ENCODE results near the gene TP63.
"Not testable (repeated sequence)": the region's sequence is repeated elsewhere in the genome, so short reads cannot be mapped to it uniquely, and the experiment has no call there.

Gene TP63

GRCh38 chr3:189631373-189631408, at the start of gene TP63:
TP63 (plus strand) TSS chr3:189631389; CDS start chr3:189631516, 127 bp downstream.
- no peak for DNase-seq (ENCODE audit: low read depth)

GRCh38 chr3:189582179-189582578, 49.0 kb upstream of the TP63 start:
- DNase-seq (ENCODE audit: low read depth) = no peak

GRCh38 chr3:189584645-189585044, 46.5 kb upstream of the TP63 start:
- no peak for DNase-seq (ENCODE audit: low read depth)

- no peak for DNase-seq (ENCODE audit: low read depth)
These were observed 44.1 kb upstream of the TP63 start for GRCh38 chr3:189586941-189587663.

- DNase-seq (ENCODE audit: low read depth) = no peak
These were observed 43.5 kb upstream of the TP63 start for GRCh38 chr3:189587664-189588040.

- DNase-seq (ENCODE audit: low read depth) = no peak
These were observed 43.1 kb upstream of the TP63 start for GRCh38 chr3:189588070-189588469.

- DNase-seq (ENCODE audit: low read depth) = no peak
These were observed 42.6 kb upstream of the TP63 start for GRCh38 chr3:189588475-189589178.

- no peak for DNase-seq (ENCODE audit: low read depth)
These were observed 42.0 kb upstream of the TP63 start for GRCh38 chr3:189589179-189589569.

- DNase-seq (ENCODE audit: low read depth) = no peak
These were observed 41.0 kb upstream of the TP63 start for GRCh38 chr3:189590223-189590622.

GRCh38 chr3:189593581-189593980, 37.6 kb upstream of the TP63 start:
- no peak for DNase-seq (ENCODE audit: low read depth)

GRCh38 chr3:189596078-189596979, 34.9 kb upstream of the TP63 start:
- DNase-seq (ENCODE audit: low read depth) = not testable (repeated sequence)

- no peak for DNase-seq (ENCODE audit: low read depth)
These were observed 33.3 kb upstream of the TP63 start for GRCh38 chr3:189597918-189598317.

- no peak for DNase-seq (ENCODE audit: low read depth)
These were observed 32.5 kb upstream of the TP63 start for GRCh38 chr3:189598530-189599225.

- no peak for DNase-seq (ENCODE audit: low read depth)
These were observed 28.7 kb upstream of the TP63 start for GRCh38 chr3:189602471-189602870.

GRCh38 chr3:189605717-189606116, 25.5 kb upstream of the TP63 start:
- DNase-seq (ENCODE audit: low read depth) = no peak

GRCh38 chr3:189606774-189607173, 24.4 kb upstream of the TP63 start:
- DNase-seq (ENCODE audit: low read depth) = no peak

- not testable (repeated sequence) for DNase-seq (ENCODE audit: low read depth)
These were observed 18.5 kb upstream of the TP63 start for GRCh38 chr3:189612641-189613040.

- DNase-seq (ENCODE audit: low read depth) = no peak
These were observed 18.1 kb upstream of the TP63 start for GRCh38 chr3:189613122-189613521.

GRCh38 chr3:189621948-189622603, 9.1 kb upstream of the TP63 start:
- DNase-seq (ENCODE audit: low read depth) = no peak

GRCh38 chr3:189622629-189623028, 8.6 kb upstream of the TP63 start:
- DNase-seq (ENCODE audit: low read depth) = no peak

- DNase-seq (ENCODE audit: low read depth) = no peak
These were observed 7.1 kb upstream of the TP63 start for GRCh38 chr3:189624130-189624529.

GRCh38 chr3:189625071-189625470, 6.1 kb upstream of the TP63 start:
- no peak for DNase-seq (ENCODE audit: low read depth)

Measured in T-helper 22 cell (primary cell).